ENCODE results near the gene CACNA2D3.

The CACNA2D3 gene

GRCh38 chr3:54830658-54831057 is 708.3 kb downstream of the CACNA2D3 start:
- Histone ChIP-seq H3K36me3 (ENCODE audit: control insufficient read depth, low read depth, low read length) (no peaks in the 10 kb centered on the region), H3K9ac (ENCODE audit: low read length) (no peak overlapping the region), H3K4me3 (ENCODE audit: low read length) (no peak overlapping the region), H3K27me3 (ENCODE audit: control insufficient read depth, insufficient read depth, low read length) (peaks cover 8% of the 10 kb centered on the region), H3K4me1 (ENCODE audit: control insufficient read depth, low read depth, low read length) (no peaks in the 10 kb centered on the region), H3K9me3 (ENCODE audit: control insufficient read depth, low read depth, low read length) (no peaks in the 10 kb centered on the region), H3K27ac (ENCODE audit: low read length) (no peak overlapping the region)

GRCh38 chr3:54831112-54831511 is 708.8 kb downstream of the CACNA2D3 start:
- no peaks in the 10 kb centered on the region for H3K36me3 ChIP-seq (ENCODE audit: control insufficient read depth, low read depth, low read length)
- H3K9me3 ChIP-seq (ENCODE audit: control insufficient read depth, low read depth, low read length), result no peaks in the 10 kb centered on the region
- peaks cover 5% of the 10 kb centered on the region for H3K27me3 ChIP-seq (ENCODE audit: control insufficient read depth, insufficient read depth, low read length)
- H3K9ac ChIP-seq (ENCODE audit: low read length), result no peak overlapping the region
- H3K4me3 ChIP-seq (ENCODE audit: low read length), result no peak overlapping the region
- H3K4me1 ChIP-seq (ENCODE audit: control insufficient read depth, low read depth, low read length), result no peaks in the 10 kb centered on the region
- H3K27ac ChIP-seq (ENCODE audit: low read length), result no peak overlapping the region

GRCh38 chr3:54832876-54833275 is 710.5 kb downstream of the CACNA2D3 start:
- Histone ChIP-seq H3K27ac (ENCODE audit: low read length) (no peak overlapping the region), H3K4me3 (ENCODE audit: low read length) (no peak overlapping the region), H3K4me1 (ENCODE audit: control insufficient read depth, low read depth, low read length) (no peaks in the 10 kb centered on the region), H3K27me3 (ENCODE audit: control insufficient read depth, insufficient read depth, low read length) (no peaks in the 10 kb centered on the region), H3K36me3 (ENCODE audit: control insufficient read depth, low read depth, low read length) (no peaks in the 10 kb centered on the region), H3K9ac (ENCODE audit: low read length) (no peak overlapping the region), H3K9me3 (ENCODE audit: control insufficient read depth, low read depth, low read length) (no peaks in the 10 kb centered on the region)

GRCh38 chr3:54835701-54836100 is 713.3 kb downstream of the CACNA2D3 start:
- no peak overlapping the region for H3K27ac ChIP-seq (ENCODE audit: low read length)
- no peaks in the 10 kb centered on the region for H3K9me3 ChIP-seq (ENCODE audit: control insufficient read depth, low read depth, low read length)
- no peaks in the 10 kb centered on the region for H3K27me3 ChIP-seq (ENCODE audit: control insufficient read depth, insufficient read depth, low read length)
- H3K4me3 ChIP-seq (ENCODE audit: low read length), result no peak overlapping the region
- H3K36me3 ChIP-seq (ENCODE audit: control insufficient read depth, low read depth, low read length), result no peaks in the 10 kb centered on the region
- H3K4me1 ChIP-seq (ENCODE audit: control insufficient read depth, low read depth, low read length), result no peaks in the 10 kb centered on the region
- no peak overlapping the region for H3K9ac ChIP-seq (ENCODE audit: low read length)

GRCh38 chr3:54836871-54837270 is 714.5 kb downstream of the CACNA2D3 start:
- H3K4me3 ChIP-seq (ENCODE audit: low read length), result no peak overlapping the region

GRCh38 chr3:54837964-54838363 is 715.6 kb downstream of the CACNA2D3 start:
- Histone ChIP-seq H3K27me3 (ENCODE audit: control insufficient read depth, insufficient read depth, low read length) (no peaks in the 10 kb centered on the region), H3K27ac (ENCODE audit: low read length) (no peak overlapping the region), H3K9me3 (ENCODE audit: control insufficient read depth, low read depth, low read length) (no peaks in the 10 kb centered on the region), H3K9ac (ENCODE audit: low read length) (no peak overlapping the region), H3K36me3 (ENCODE audit: control insufficient read depth, low read depth, low read length) (no peaks in the 10 kb centered on the region), H3K4me3 (ENCODE audit: low read length) (no peak overlapping the region), H3K4me1 (ENCODE audit: control insufficient read depth, low read depth, low read length) (no peaks in the 10 kb centered on the region)

More at GRCh38 chr3:54836871-54837270, 714.5 kb downstream of the CACNA2D3 start:
- Histone ChIP-seq H3K9me3 (ENCODE audit: control insufficient read depth, low read depth, low read length) (no peaks in the 10 kb centered on the region), H3K9ac (ENCODE audit: low read length) (no peak overlapping the region), H3K27me3 (ENCODE audit: control insufficient read depth, insufficient read depth, low read length) (no peaks in the 10 kb centered on the region), H3K4me1 (ENCODE audit: control insufficient read depth, low read depth, low read length) (no peaks in the 10 kb centered on the region), H3K27ac (ENCODE audit: low read length) (no peak overlapping the region), H3K36me3 (ENCODE audit: control insufficient read depth, low read depth, low read length) (no peaks in the 10 kb centered on the region)

- H3K4me3 ChIP-seq (ENCODE audit: low read length), result no peak overlapping the region
- H3K27ac ChIP-seq (ENCODE audit: low read length), result no peak overlapping the region
- H3K27me3 ChIP-seq (ENCODE audit: control insufficient read depth, insufficient read depth, low read length), result no peaks in the 10 kb centered on the region
- H3K9ac ChIP-seq (ENCODE audit: low read length), result no peak overlapping the region
- no peaks in the 10 kb centered on the region for H3K4me1 ChIP-seq (ENCODE audit: control insufficient read depth, low read depth, low read length)
- H3K9me3 ChIP-seq (ENCODE audit: control insufficient read depth, low read depth, low read length), result no peaks in the 10 kb centered on the region
- H3K36me3 ChIP-seq (ENCODE audit: control insufficient read depth, low read depth, low read length), result no peaks in the 10 kb centered on the region
Measured at GRCh38 chr3:54841471-54841870, 719.1 kb downstream of the CACNA2D3 start.

GRCh38 chr3:54843352-54843751 is 721.0 kb downstream of the CACNA2D3 start:
- H3K9me3 ChIP-seq (ENCODE audit: control insufficient read depth, low read depth, low read length), result no peaks in the 10 kb centered on the region
- no peak overlapping the region for H3K4me3 ChIP-seq (ENCODE audit: low read length)
- no peak overlapping the region for H3K27ac ChIP-seq (ENCODE audit: low read length)
- no peaks in the 10 kb centered on the region for H3K4me1 ChIP-seq (ENCODE audit: control insufficient read depth, low read depth, low read length)
- no peak overlapping the region for H3K9ac ChIP-seq (ENCODE audit: low read length)
- H3K36me3 ChIP-seq (ENCODE audit: control insufficient read depth, low read depth, low read length), result no peaks in the 10 kb centered on the region
- no peaks in the 10 kb centered on the region for H3K27me3 ChIP-seq (ENCODE audit: control insufficient read depth, insufficient read depth, low read length)

- Histone ChIP-seq H3K4me3 (ENCODE audit: low read length) (no peak overlapping the region), H3K4me1 (ENCODE audit: control insufficient read depth, low read depth, low read length) (no peaks in the 10 kb centered on the region), H3K9ac (ENCODE audit: low read length) (no peak overlapping the region), H3K9me3 (ENCODE audit: control insufficient read depth, low read depth, low read length) (no peaks in the 10 kb centered on the region), H3K27ac (ENCODE audit: low read length) (no peak overlapping the region), H3K36me3 (ENCODE audit: control insufficient read depth, low read depth, low read length) (no peaks in the 10 kb centered on the region), H3K27me3 (ENCODE audit: control insufficient read depth, insufficient read depth, low read length) (no peaks in the 10 kb centered on the region)
Measured at GRCh38 chr3:54844211-54844610, 721.9 kb downstream of the CACNA2D3 start.

GRCh38 chr3:54845011-54845410 is 722.7 kb downstream of the CACNA2D3 start:
- H3K9ac ChIP-seq (ENCODE audit: low read length), result no peak overlapping the region
- H3K4me3 ChIP-seq (ENCODE audit: low read length), result no peak overlapping the region
- H3K36me3 ChIP-seq (ENCODE audit: control insufficient read depth, low read depth, low read length), result no peaks in the 10 kb centered on the region
- no peaks in the 10 kb centered on the region for H3K27me3 ChIP-seq (ENCODE audit: control insufficient read depth, insufficient read depth, low read length)
- H3K27ac ChIP-seq (ENCODE audit: low read length), result no peak overlapping the region
- no peaks in the 10 kb centered on the region for H3K4me1 ChIP-seq (ENCODE audit: control insufficient read depth, low read depth, low read length)
- H3K9me3 ChIP-seq (ENCODE audit: control insufficient read depth, low read depth, low read length), result no peaks in the 10 kb centered on the region

- Histone ChIP-seq H3K4me3 (ENCODE audit: low read length) (no peak overlapping the region), H3K9ac (ENCODE audit: low read length) (no peak overlapping the region), H3K27ac (ENCODE audit: low read length) (no peak overlapping the region), H3K36me3 (ENCODE audit: control insufficient read depth, low read depth, low read length) (no peaks in the 10 kb centered on the region), H3K27me3 (ENCODE audit: control insufficient read depth, insufficient read depth, low read length) (no peaks in the 10 kb centered on the region), H3K4me1 (ENCODE audit: control insufficient read depth, low read depth, low read length) (no peaks in the 10 kb centered on the region), H3K9me3 (ENCODE audit: control insufficient read depth, low read depth, low read length) (no peaks in the 10 kb centered on the region)
Measured at GRCh38 chr3:54845551-54845950, 723.2 kb downstream of the CACNA2D3 start.

GRCh38 chr3:54846119-54846518 is 723.8 kb downstream of the CACNA2D3 start:
- no peaks in the 10 kb centered on the region for H3K36me3 ChIP-seq (ENCODE audit: control insufficient read depth, low read depth, low read length)
- no peak overlapping the region for H3K4me3 ChIP-seq (ENCODE audit: low read length)
- H3K27me3 ChIP-seq (ENCODE audit: control insufficient read depth, insufficient read depth, low read length), result no peaks in the 10 kb centered on the region
- H3K4me1 ChIP-seq (ENCODE audit: control insufficient read depth, low read depth, low read length), result no peaks in the 10 kb centered on the region
- H3K9me3 ChIP-seq (ENCODE audit: control insufficient read depth, low read depth, low read length), result no peaks in the 10 kb centered on the region
- H3K9ac ChIP-seq (ENCODE audit: low read length), result no peak overlapping the region
- H3K27ac ChIP-seq (ENCODE audit: low read length), result no peak overlapping the region
